Measurements from ENCODE around the gene CDYL. TPM values are rescaled to one million over a fixed set of nuclear protein-coding genes. Genes with fewer than 3 reads are reported as not detected.

Gene CDYL
- polyA plus RNA-seq, 1 experiment, result 26.6 TPM

DNA sequence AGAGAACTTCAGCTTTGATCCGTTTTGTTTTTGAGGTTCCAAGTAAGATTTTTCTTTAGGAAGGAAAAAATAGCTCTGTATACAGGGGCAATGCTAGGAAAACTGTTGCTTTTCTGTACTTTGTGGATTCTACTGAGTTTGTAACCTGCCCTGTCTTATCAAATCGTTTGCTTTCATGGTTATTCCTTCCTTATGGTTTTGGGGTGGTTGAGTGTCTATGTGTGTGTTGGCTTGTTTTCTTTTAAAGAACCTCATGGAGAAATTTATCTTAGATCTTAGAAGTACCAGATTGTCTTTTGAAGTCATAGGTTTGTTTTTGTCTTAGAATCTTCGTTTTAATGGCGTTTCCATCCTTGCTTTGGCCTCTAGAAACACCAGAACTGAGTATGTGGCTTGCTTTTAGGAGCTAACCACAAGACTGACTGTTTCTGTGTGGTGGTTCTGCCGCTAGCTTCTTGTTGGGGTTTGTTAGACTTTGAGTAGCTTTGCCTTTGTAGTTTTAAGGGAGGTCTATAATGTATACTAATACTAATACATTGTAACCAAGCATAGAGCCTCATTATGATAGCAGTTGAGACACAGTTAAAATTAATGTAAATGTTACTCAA, 140.9 kb downstream of the CDYL start:
- DNase-seq (ENCODE audit: low read depth, low spot score), result no peak
- no peak overlapping the region for H3K27ac ChIP-seq (ENCODE audit: low read depth, low read length)
- H3K27me3 ChIP-seq (ENCODE audit: control insufficient read depth, insufficient read depth, low read length), result no peaks in the 10 kb centered on the region
- TF ChIP-seq, protein P1, sequence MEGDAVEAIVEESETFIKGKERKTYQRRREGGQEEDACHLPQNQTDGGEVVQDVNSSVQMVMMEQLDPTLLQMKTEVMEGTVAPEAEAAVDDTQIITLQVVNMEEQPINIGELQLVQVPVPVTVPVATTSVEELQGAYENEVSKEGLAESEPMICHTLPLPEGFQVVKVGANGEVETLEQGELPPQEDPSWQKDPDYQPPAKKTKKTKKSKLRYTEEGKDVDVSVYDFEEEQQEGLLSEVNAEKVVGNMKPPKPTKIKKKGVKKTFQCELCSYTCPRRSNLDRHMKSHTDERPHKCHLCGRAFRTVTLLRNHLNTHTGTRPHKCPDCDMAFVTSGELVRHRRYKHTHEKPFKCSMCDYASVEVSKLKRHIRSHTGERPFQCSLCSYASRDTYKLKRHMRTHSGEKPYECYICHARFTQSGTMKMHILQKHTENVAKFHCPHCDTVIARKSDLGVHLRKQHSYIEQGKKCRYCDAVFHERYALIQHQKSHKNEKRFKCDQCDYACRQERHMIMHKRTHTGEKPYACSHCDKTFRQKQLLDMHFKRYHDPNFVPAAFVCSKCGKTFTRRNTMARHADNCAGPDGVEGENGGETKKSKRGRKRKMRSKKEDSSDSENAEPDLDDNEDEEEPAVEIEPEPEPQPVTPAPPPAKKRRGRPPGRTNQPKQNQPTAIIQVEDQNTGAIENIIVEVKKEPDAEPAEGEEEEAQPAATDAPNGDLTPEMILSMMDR (IDR thresholded peaks at IDR 0.05; ENCODE audit: low read depth, low read length), result no peak
- H3K4me3 ChIP-seq (ENCODE audit: low read depth, low read length), result no peak overlapping the region
- ChIA-PET CTCF (no interaction called here), POLR2A (no interaction called here)
- H3K9me3 ChIP-seq (ENCODE audit: control insufficient read depth, insufficient read depth, low read length), result no peaks in the 10 kb centered on the region

DNA sequence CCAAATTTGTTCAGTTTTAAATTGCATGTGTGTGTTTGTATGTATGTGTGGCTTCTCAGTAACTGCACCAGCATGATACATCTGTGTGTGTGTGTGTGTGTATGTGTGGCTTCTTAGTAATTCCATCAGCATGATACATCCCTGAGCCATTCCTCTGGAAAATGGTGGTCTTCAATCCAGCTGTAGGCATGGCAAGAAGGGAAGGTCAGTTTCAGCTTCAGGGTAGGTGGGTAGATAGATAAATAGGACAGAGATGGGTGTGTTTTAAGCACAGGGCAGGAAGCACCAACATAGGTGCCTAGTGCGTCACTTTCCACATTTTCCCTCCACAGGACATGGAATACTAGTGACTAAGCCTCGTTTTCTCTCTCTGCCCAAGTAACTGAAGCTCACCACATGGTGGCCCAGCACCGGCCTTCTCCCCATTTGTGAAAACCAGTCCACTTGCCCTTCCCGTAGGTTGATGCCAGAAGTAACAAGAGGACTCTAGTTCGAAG, 144.8 kb downstream of the CDYL start:
- no peak overlapping the region for H3K4me3 ChIP-seq (ENCODE audit: low read depth, low read length)
- no peaks in the 10 kb centered on the region for H3K27me3 ChIP-seq (ENCODE audit: control insufficient read depth, insufficient read depth, low read length)
- POLR2A ChIA-PET, result no interaction called here
- DNase-seq (ENCODE audit: low read depth, low spot score), result no peak
- TF ChIP-seq, protein P1 (IDR thresholded peaks at IDR 0.05; ENCODE audit: low read depth, low read length), result no peak
- no peak overlapping the region for H3K27ac ChIP-seq (ENCODE audit: low read depth, low read length)
- CTCF ChIA-PET, result no interaction called here
- H3K9me3 ChIP-seq (ENCODE audit: control insufficient read depth, insufficient read depth, low read length), result no peaks in the 10 kb centered on the region

DNA sequence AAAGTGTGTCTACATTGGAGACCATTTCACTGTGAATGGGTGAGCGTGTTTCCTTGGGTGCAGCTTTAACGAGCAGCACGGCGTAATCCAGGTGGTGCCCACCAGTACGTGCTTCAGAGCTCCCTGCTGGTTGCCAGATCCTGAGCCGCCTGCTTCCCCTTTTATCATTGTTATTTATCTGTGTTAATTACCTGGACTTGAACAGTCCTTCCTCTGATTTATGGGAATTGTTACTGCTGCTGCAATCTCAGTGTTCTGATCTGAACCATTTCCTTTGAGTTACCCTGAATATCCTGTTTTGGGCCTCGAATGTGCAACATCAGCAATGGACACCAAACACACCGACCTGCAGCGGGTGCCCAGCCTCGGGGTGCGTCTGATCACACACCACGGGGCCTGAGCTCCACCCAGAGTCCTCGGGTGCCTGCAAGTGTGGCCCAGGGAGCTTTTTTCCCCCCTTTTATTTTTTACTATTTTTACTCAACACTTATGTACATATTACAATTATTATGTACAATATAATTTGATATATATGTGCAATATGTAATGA, 146.4 kb downstream of the CDYL start:
- ChIA-PET POLR2A (no interaction called here), CTCF (no interaction called here)
- Histone ChIP-seq H3K27ac (ENCODE audit: low read depth, low read length) (no peak overlapping the region), H3K9me3 (ENCODE audit: control insufficient read depth, insufficient read depth, low read length) (no peaks in the 10 kb centered on the region), H3K27me3 (ENCODE audit: control insufficient read depth, insufficient read depth, low read length) (no peaks in the 10 kb centered on the region), H3K4me3 (ENCODE audit: low read depth, low read length) (no peak overlapping the region)
- no peak for DNase-seq (ENCODE audit: low read depth, low spot score)
- TF ChIP-seq, protein P1 (IDR thresholded peaks at IDR 0.05; ENCODE audit: low read depth, low read length), result no peak

DNA sequence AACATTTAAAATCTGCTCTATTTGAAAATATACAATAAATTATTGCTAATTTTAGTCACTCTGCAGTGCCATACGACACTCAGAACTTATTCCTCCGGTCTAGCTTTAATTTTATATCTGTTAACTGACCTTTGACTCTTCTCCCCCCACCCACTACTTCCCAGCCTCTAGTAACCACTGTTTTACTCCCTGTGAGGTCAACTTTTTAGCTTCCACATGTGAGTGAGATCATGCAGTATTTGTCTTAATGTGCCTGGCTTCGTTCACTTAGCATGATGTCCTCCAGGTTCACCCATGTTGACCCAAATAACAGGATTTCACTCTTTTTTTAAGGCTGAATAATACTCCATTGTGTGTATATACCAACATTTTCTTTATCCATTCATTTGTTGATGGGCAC, 146.9 kb downstream of the CDYL start:
- DNase-seq (ENCODE audit: low read depth, low spot score), result no peak
- Histone ChIP-seq H3K27me3 (ENCODE audit: control insufficient read depth, insufficient read depth, low read length) (no peaks in the 10 kb centered on the region), H3K4me3 (ENCODE audit: low read depth, low read length) (no peak overlapping the region), H3K9me3 (ENCODE audit: control insufficient read depth, insufficient read depth, low read length) (no peaks in the 10 kb centered on the region), H3K27ac (ENCODE audit: low read depth, low read length) (no peak overlapping the region)
- ChIA-PET CTCF (no interaction called here), POLR2A (no interaction called here)
- TF ChIP-seq, protein P1 (IDR thresholded peaks at IDR 0.05; ENCODE audit: low read depth, low read length), result no peak

DNA sequence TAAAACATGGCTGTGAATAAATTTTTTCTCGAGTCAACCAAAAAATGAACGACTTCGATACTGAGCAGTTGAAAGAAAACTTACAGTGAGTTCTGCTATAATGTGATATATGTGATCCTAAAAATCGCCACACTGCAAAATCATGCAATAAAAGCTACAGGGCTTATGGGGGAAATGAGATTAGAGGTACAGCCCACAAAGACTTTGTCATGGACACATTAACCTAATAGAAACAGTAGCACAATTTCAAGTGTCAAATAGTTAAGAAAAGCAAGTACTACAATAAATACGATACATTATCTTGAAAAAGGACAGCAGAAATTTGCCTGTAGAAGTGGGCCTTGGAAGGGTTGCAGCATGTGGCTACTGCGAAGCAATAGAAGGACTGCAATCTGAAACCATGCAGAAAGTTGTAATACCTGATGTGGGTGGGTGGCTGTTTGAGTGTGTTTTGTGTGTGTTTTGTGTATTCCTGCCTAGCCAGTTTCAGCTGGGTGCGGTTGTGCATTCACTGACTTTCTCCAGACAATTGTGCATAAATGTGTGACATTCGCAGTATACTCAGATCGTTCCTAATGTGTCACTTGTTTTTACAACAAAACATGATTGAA, 148.6 kb downstream of the CDYL start:
- TF ChIP-seq, protein P1 (IDR thresholded peaks at IDR 0.05; ENCODE audit: low read depth, low read length), result no peak
- H3K27me3 ChIP-seq (ENCODE audit: control insufficient read depth, insufficient read depth, low read length), result no peaks in the 10 kb centered on the region
- POLR2A ChIA-PET, result no interaction called here
- H3K9me3 ChIP-seq (ENCODE audit: control insufficient read depth, insufficient read depth, low read length), result no peaks in the 10 kb centered on the region
- no peak overlapping the region for H3K27ac ChIP-seq (ENCODE audit: low read depth, low read length)
- no peak for DNase-seq (ENCODE audit: low read depth, low spot score)
- no peak overlapping the region for H3K4me3 ChIP-seq (ENCODE audit: low read depth, low read length)
- CTCF ChIA-PET, result no interaction called here

Measured in AG04450 (cell line).